Measurements from ENCODE around the gene FAM200C. TPM values are rescaled to one million over a fixed set of nuclear protein-coding genes. Genes with fewer than 3 reads are reported as not detected.
A peak's percentile ranks its signal among the peaks of the same experiment; 100 is the strongest.

The FAM200C gene
- total and polyA plus RNA-seq, 9 of the 15 experiments (the other 6 are each of a cell fraction or from before 2014, with no cell fraction given) = 1.3 to 7.0 (median 1.8) TPM

GRCh38 chr5:160348080-160348479, 51.8 kb downstream of the FAM200C start (continued):
- no peak for TF ChIP-seq EGR1 (conservative IDR thresholded peaks at IDR 0.05)
- peak; percentile 56 for TF ChIP-seq CXXC5 (CRISPR knock-in tag; IDR thresholded peaks at IDR 0.05)
- TF ChIP-seq NFXL1 (CRISPR knock-in tag; IDR thresholded peaks at IDR 0.05) = no peak
- TF ChIP-seq ZNF785 (CRISPR knock-in tag; IDR thresholded peaks at IDR 0.05) = no peak
- peak; percentile 38; the same call in 1 of the 2 replicates for TF ChIP-seq SMARCA4 (IDR thresholded peaks at IDR 0.05)
- TF ChIP-seq ARID1B (IDR thresholded peaks at IDR 0.05) = peak; percentile 59; the same call in 1 of the 2 replicates
- TF ChIP-seq CBFA2T2 (conservative IDR thresholded peaks at IDR 0.05) = peak; percentile 51
- no peak for TF ChIP-seq RBM14 (IDR thresholded peaks at IDR 0.05; ENCODE audit: borderline replicate concordance, insufficient read depth, low read depth, low read length)
- TF ChIP-seq TAL1 (IDR thresholded peaks at IDR 0.05) = peak; percentile 62; the same call in 1 of the 2 replicates
- TF ChIP-seq, protein P1, sequence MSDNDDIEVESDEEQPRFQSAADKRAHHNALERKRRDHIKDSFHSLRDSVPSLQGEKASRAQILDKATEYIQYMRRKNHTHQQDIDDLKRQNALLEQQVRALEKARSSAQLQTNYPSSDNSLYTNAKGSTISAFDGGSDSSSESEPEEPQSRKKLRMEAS (CRISPR knock-in tag; IDR thresholded peaks at IDR 0.05) = peak; percentile 50; the same call in 1 of the 2 replicates
- peak; percentile 84 for TF ChIP-seq L3MBTL2 (IDR thresholded peaks at IDR 0.05)
- TF ChIP-seq BHLHE40 (IDR thresholded peaks at IDR 0.05; ENCODE audit: low read length) = peak; percentile 55; the same call in 1 of the 2 replicates
- TF ChIP-seq TCF3 (CRISPR knock-in tag; IDR thresholded peaks at IDR 0.05) = peak; percentile 78
- TF ChIP-seq ZNF212 (CRISPR knock-in tag; IDR thresholded peaks at IDR 0.05) = no peak
- TF ChIP-seq MNT (conservative IDR thresholded peaks at IDR 0.05) = 0 out of 4 replicates have a peak, but pooled peaks of 1 of the 2 experiments have one; percentile 23
- 0 out of 2 replicates have a peak, but pooled peaks have one; percentile 8 for TF ChIP-seq GATA2 (CRISPR knock-in tag; IDR thresholded peaks at IDR 0.05)
- TF ChIP-seq ZKSCAN8 (CRISPR knock-in tag; IDR thresholded peaks at IDR 0.05) = no peak
- peak in 1 of 2 experiments; percentile 11 for TF ChIP-seq E2F6 (IDR thresholded peaks at IDR 0.05; ENCODE audit: borderline replicate concordance in 1 of 2, extremely low read depth in 1 of 2, insufficient read depth in 1 of 2, insufficient read length in 1 of 2, low read depth in 1 of 2, low read length in 1 of 2, poor library complexity in 1 of 2, severe bottlenecking in 1 of 2)
- peak; percentile 77 for TF ChIP-seq CBFA2T3 (IDR thresholded peaks at IDR 0.05)
- TF ChIP-seq ZZZ3 (IDR thresholded peaks at IDR 0.05) = no peak
- TF ChIP-seq RCOR1 (IDR thresholded peaks at IDR 0.05; ENCODE audit: borderline replicate concordance in 1 of 2, low read depth in 2 of 2, low read length in 2 of 2) = peak in 1 of 2 experiments; percentile 71; a peak in 1 of 4 replicates
- no peak for TF ChIP-seq ZBTB17 (CRISPR knock-in tag; IDR thresholded peaks at IDR 0.05)

Data from K562 (cell line).